HT-29 (cell line): Measurements from ENCODE around the gene CLEC2A. TPM values are rescaled to one million over a fixed set of nuclear protein-coding genes. Genes with fewer than 3 reads are reported as not detected.
"Not testable (repeated sequence)": the region's sequence is repeated elsewhere in the genome, so short reads cannot be mapped to it uniquely, and the experiment has no call there.

Experiments
- DNase-seq: peaks from one replicate; pipeline ENCODE4 v3.0.0-alpha.2; 2015; ENCODE audit warnings: low spot score
- total RNA-seq: library from RNA; depleted of rRNA; stranded (reverse); fragments of >200 nt; shearing (Covaris generic); gene quantifications from 2 replicates; pipeline ENCODE4 v1.2.3, GENCODE V29; 2014; rRNA removed

Gene CLEC2A, protein sequence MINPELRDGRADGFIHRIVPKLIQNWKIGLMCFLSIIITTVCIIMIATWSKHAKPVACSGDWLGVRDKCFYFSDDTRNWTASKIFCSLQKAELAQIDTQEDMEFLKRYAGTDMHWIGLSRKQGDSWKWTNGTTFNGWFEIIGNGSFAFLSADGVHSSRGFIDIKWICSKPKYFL
- not detected in 2 replicates for total RNA-seq

DNA sequence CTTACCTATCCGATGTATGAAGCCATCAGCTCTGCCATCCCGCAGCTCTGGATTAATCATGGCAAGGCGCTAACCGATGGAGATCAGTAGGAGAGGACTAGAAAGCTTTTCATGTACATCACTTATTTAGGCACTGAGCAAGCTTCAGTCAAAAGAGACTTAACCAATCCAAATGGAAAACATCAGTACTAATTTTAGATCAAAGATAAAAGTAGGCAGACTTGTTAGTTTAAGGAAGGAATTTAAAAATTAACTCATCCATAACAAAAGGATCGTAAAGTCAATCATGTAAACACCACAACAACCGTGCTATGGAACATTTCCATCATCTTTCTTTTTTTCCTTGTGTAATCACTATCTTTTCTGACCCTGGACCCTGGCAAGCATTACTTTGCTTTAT, at the start of gene CLEC2A:
Gene CLEC2A (minus strand): TSS at position 101 of the 400 bp plus-strand sequence. CDS start 41 bp downstream, at position 60.
- no peak for DNase-seq

GRCh38 chr12:9980126-9980525, 48.0 kb upstream of the CLEC2A start:
- DNase-seq: no peak

GRCh38 chr12:9977916-9978315, 45.7 kb upstream of the CLEC2A start:
- DNase-seq: no peak

DNA sequence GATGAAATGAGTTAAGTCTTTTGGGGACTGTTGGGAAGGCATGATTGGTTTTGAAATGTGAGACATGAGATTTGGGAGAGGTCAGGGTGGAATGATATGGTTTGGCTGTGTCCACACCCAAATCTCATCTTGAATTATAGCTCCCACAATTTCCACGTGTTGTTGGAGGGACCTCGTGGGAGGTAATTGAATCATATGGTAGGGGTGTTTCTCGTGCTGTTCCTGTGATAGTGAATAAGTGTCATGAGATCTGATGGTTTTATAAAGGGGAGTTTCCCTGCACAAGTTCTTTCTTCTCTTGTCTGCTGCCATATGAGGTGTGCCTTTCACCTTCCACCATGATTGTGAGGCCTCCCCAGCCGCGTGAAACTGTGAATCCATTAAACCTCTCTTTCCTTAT, 44.5 kb upstream of the CLEC2A start:
- not testable (repeated sequence) for DNase-seq

DNA sequence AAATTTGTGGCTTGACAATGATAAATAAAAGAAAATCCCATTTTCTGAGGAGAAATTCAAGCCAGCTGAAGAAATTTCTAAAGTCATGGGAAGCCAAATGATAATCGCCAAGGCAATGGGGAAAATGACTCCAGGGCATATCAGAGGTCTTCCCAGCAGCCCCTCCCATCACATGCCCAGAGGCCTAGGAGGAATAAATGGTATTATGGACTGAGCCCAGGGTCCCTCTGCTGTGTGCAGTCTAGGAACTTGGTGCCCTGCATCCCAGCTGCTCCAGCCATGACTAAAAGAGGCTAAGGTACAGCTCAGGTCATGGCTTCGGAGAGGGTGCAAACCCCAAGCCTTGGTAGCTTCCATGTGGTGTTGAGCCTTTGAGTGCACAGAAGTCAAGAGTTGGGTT, 43.4 kb upstream of the CLEC2A start:
- DNase-seq: no peak

- DNase-seq: not testable (repeated sequence)
Measured at GRCh38 chr12:9974731-9975130, 42.6 kb upstream of the CLEC2A start.

DNA sequence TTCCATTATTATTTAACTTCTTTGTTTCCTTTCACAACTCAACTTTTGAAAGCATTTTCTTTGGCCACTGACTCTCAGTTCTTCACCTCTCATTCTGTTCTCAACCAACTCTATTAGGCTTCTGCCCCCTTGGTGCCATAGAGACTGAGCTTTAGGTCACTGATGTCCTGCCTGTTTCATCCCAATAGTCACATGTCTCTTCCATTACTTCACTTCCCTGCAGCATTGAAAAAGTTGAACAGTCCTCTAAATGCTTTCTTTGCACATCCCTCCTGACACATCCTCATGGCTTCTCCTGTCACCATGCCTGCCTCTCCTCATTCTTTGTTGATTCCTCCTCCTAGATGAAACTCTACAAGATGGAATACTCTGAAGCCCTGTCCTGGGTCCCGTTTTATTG, 41.8 kb upstream of the CLEC2A start:
- DNase-seq: no peak

- DNase-seq: no peak
Measured at GRCh38 chr12:9971181-9971580, 39.0 kb upstream of the CLEC2A start, which contains the start of gene CLEC12A. Gene CLEC12A (plus strand): TSS chr12:9971409. CDS start chr12:9971597, 188 bp downstream.

GRCh38 chr12:9969673-9970072, 37.5 kb upstream of the CLEC2A start:
- no peak for DNase-seq

GRCh38 chr12:9961901-9962300, 29.7 kb upstream of the CLEC2A start:
- no peak for DNase-seq

DNA sequence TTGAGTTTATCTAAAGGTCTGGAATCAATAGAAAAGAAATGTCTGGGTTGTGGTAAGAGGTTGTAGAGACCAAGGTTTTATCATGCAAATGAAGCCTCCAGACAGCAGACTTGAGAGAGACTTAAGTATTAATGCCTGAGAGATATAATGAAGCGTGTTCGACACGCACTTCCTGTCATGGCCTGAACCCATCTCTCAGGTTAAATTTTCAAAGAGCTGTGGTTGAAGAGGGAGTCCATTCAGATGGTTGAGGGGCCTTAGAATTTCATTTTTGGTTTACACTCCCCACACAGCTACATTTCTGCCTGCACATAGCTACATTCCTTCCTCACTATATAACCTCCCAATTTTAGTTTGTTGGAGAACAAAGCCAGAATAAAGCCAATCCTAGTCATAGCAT, 28.9 kb upstream of the CLEC2A start:
- DNase-seq: no peak

DNA sequence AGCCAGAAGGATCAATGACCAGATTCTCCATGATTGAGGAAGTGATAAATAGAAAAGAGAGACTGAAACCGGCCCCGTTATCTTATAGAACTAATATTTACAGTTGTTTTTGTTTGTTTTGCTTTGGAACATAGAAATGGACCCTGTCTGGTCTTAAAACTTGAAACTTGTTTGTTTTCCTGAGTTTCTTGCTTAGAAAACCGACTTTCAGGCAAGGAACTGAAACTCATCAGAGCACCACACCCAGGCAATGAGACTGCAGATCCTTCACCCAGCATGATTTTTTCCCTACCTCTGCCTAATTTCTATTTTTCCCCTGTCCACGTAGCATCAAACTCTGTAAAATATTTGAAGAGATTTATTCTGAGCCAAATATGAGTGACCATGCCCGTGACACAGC, 28.4 kb upstream of the CLEC2A start:
- no peak for DNase-seq

DNA sequence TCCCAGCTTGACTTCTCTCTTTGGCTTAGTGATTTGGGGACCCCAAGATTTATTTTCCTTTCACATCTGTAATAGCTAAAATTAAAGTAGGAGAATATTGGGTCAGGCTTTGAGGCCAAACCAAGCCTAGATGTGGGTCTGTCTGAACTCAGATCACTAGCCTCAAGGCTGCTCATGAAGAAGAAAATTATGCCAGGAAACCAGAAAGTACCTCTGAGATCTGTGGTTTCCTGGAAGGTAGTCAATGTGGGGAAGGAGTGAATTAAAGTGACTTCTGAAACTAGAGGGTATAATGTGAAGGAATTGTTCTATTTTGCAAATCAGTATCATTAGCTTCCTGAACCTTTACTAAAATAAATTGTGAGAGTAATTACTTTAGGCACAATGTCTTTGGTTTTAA, 25.7 kb upstream of the CLEC2A start:
- no peak for DNase-seq

GRCh38 chr12:9952954-9953729, 21.0 kb upstream of the CLEC2A start:
- DNase-seq: not testable (repeated sequence)

DNA sequence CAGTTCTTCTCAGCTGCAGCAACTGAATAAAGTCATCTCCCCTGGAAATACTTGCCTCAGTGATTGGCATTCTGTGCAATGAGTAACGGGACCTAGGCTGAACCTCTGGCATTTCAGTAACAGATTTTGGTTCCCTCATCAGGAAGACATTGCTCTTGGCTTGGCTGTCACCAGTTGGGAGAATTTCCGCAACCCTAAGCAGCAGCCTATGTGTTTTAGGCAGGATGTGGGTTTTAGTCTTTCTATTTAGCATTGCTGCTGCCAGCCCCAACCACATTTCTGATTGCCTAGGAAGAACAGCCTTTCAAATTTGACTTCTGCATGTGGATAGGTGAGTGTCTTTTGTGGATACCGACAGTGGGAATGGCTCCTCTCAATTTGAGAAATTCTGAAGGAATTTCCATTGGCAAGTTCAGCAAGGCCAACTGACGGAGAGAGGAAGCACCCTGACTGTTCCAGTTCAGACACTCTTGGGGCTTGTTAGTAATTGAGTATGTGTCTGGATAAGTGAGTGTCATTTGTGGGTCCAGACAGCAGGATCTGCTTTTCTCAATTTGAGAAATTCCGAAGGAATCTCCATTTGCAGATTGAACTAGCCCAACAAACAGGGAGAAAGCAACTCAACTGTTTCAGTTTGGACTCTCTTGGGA, 19.0 kb upstream of the CLEC2A start:
- DNase-seq: no peak

DNA sequence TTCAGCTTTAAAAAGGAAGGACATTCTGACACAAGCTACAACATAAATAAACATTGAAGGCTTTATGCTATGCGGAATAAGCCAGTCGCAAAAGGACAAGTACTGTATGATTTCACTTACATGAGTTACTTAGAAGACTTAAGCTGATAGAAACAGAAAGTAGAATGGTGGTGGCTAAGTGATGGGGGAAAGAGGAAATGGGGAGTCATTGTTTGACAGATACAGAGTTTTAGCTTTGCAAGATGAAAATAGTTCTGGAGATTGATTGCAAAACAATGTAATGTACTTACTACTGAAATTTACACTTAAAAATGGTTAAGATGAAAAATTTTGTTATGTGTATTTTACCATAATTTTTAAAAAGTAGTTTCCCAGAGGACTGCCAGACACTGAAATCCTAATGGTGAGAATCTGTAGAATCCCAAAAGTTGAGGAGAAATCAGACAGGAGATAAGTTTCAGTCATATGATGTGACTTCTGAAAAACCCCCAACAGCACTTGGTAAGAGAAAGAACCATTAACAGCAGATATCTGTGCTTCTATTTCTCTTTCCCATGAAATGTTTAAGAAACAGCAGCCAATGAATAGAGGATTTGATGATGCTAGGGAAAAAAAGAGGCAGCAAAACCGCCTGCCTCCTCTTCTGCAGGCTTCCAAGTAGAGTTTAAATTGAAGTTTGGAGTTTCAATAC, 16.6 kb upstream of the CLEC2A start:
- DNase-seq: no peak

DNA sequence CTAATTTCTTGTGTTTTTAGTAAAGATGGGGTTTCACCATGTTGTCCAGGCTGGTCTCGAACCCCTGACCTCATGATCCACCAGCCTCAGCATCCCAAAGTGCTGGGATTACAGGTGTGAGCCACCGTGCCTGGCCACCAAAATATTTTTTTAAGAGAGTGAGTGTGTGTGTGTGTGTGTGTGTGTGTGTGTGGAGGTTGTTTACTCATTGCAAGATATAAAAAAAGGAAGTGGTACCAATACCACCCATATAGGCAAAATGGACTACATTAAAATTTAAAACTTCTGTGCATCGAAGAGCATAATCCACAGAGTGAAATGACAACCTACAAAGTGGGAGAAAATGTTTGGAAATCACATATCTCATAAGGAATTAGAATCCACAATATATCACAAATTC, 15.5 kb upstream of the CLEC2A start:
- no peak for DNase-seq

GRCh38 chr12:9944391-9944790, 12.2 kb upstream of the CLEC2A start:
- no peak for DNase-seq

DNA sequence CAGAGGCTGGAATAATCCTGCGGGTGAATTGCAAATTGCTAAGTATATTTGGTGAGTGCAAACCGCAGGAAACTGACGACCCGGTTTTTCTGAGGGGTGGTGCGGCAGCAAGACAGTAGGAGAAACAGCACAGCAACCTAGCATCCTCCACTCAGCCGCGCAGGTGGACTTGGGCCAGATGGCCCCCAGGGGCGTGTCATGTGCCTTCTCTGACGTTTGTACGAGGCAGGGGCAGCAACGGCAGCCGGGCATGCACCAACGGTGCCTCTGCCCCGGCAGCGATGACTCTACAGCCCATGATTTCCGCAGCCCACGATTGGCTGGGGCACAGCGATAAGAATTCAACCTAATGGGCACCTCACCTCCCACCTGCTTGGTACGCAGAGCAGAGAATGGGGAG, 11.1 kb upstream of the CLEC2A start:
- DNase-seq: no peak

DNA sequence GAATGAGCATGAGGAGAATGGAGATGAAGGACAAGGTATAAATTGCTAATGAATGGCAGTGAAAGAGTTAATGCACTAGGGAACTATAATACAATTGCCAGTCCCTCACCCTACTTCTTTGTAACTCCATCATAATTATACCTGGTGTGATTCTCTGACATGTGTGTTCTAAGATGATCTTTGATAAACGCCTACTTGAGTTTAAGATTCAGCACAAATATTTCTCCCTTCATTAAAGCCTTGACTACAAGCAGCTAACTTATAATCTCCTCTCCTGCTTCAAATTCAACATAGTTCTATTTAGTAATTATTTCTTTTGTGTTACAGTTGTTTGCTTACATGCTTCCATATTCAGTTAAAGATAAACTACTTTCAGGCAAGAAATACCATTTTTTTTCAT, 9.7 kb upstream of the CLEC2A start:
- no peak for DNase-seq

GRCh38 chr12:9940375-9940774, 8.2 kb upstream of the CLEC2A start:
- DNase-seq: no peak

DNA sequence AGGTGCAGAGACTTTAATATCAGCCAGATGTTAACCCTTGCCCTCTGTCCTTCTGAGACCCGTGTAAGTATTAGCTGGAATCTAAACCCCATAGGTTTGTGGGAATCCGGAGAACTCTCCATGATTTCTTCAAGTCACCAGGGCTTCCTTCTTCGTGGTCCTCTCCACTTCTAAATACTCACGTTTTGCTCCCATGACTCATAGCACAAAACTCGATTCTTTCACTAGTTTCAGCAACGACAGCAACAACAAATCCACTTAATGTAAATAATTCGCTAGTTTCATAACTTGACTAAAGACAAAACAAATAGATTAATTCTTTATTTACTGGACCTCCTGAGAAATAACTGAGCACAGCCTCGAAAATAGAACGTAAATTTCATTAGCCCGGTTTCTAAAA, 4.4 kb upstream of the CLEC2A start:
- DNase-seq: no peak
